DND-41 (cell line): Measurements from ENCODE around the gene PSKH1.

Source experiments
- ATAC-seq: fragments of 200-7000 bp; cut with Tn5 transposase; 3 replicates; pipeline ENCODE4 v1.9.1; 2021; ENCODE audit warnings: low read depth; ENCODE audit not compliant: insufficient read depth
- DNase-seq: peaks from one replicate; pipeline ENCODE4 v3.0.0-alpha.2; 2020
- H2AFZ ChIP-seq: 2 replicates; pipeline ENCODE4 v1.6.0; 2012; ENCODE audit warnings: low read depth, low read length
- H3K27ac ChIP-seq: 2 replicates; pipeline ENCODE4 v1.5.1; 2012; ENCODE audit warnings: low read length, inconsistent platforms
- H3K27me3 ChIP-seq: fragments of 200-600 bp; sonication (generic); 2 replicates; pipeline ENCODE4 v1.6.0; 2012; ENCODE audit warnings: low read length, mild to moderate bottlenecking, inconsistent platforms; ENCODE audit not compliant: insufficient read depth, poor library complexity
- H3K36me3 ChIP-seq: 2 replicates; pipeline ENCODE4 v1.5.1; 2012; ENCODE audit warnings: low read length, inconsistent platforms; ENCODE audit not compliant: insufficient read depth
- H3K4me1 ChIP-seq: 2 replicates; pipeline ENCODE4 v1.5.1; 2012; ENCODE audit warnings: mild to moderate bottlenecking, low read length; ENCODE audit not compliant: insufficient read depth
- H3K4me2 ChIP-seq: 2 replicates; pipeline ENCODE4 v1.6.0; 2012; ENCODE audit warnings: mild to moderate bottlenecking, moderate library complexity, low read length, inconsistent platforms; ENCODE audit not compliant: insufficient read depth
- H3K4me3 ChIP-seq, 2 experiments: fragments of 200-600 bp in 1 of 2; shearing (Covaris generic) in 1 of 2; 2 replicates each; pipeline ENCODE4 v1.5.1; 2012 to 2016; ENCODE audit warnings: inconsistent platforms in 2 of 2, low read length in 2 of 2, mild to moderate bottlenecking in 2 of 2, low read depth in 1 of 2, moderate library complexity in 1 of 2
- H3K79me2 ChIP-seq: 2 replicates; pipeline ENCODE4 v1.6.0; 2012; ENCODE audit warnings: low read length, inconsistent platforms; ENCODE audit not compliant: insufficient read depth
- H3K9ac ChIP-seq: 2 replicates; pipeline ENCODE4 v1.6.0; 2012; ENCODE audit warnings: low read depth, mild to moderate bottlenecking, inconsistent platforms, low read length, moderate library complexity
- H3K9me3 ChIP-seq: 2 replicates; pipeline ENCODE4 v1.5.1; 2012; ENCODE audit warnings: low read length, moderate library complexity, mild to moderate bottlenecking, inconsistent platforms; ENCODE audit not compliant: insufficient read depth, severe bottlenecking
- H4K20me1 ChIP-seq: 2 replicates; pipeline ENCODE4 v1.6.0; 2012; ENCODE audit warnings: low read length; ENCODE audit not compliant: insufficient read depth
- CTCF ChIP-seq: IDR thresholded peaks from 2 replicates; pipeline ENCODE4 v1.5.1; 2012; ENCODE audit warnings: borderline replicate concordance, low read length, moderate library complexity, mild to moderate bottlenecking; ENCODE audit not compliant: poor library complexity, severe bottlenecking; ENCODE audit errors: extremely low read depth
- EZH2 ChIP-seq: IDR thresholded peaks from 3 replicates; pipeline ENCODE4 v1.6.1; 2012; ENCODE audit warnings: borderline replicate concordance, low read depth, mild to moderate bottlenecking, moderate library complexity, low read length, inconsistent platforms; ENCODE audit not compliant: severe bottlenecking

The PSKH1 gene

GRCh38 chr16:67977469-67978227 is 84.6 kb downstream of the PSKH1 start:
- no peaks in the 10 kb centered on the region for H3K36me3 ChIP-seq
- DNase-seq (no peak), ATAC-seq (no peak)
- no peaks in the 10 kb centered on the region for H3K27me3 ChIP-seq
- H4K20me1 ChIP-seq, result no peaks in the 10 kb centered on the region
- no peak overlapping the region for H3K4me3 ChIP-seq
- no peak overlapping the region for H3K27ac ChIP-seq
- H3K4me1 ChIP-seq, result no peaks in the 10 kb centered on the region
- no peaks in the 10 kb centered on the region for H3K9me3 ChIP-seq
- H3K4me2 ChIP-seq, result no peak overlapping the region
- H2AFZ ChIP-seq, result no peak overlapping the region
- TF ChIP-seq CTCF (no peak), EZH2 (no peak)
- H3K9ac ChIP-seq, result no peak overlapping the region
- H3K79me2 ChIP-seq, result no peaks in the 10 kb centered on the region
